A549 treated with AZD2906 at 1 μM for 4 hours (cell line): ENCODE data around the gene MARCHF5. TPM values are rescaled to one million over a fixed set of nuclear protein-coding genes. Genes with fewer than 3 reads are reported as not detected.

Source experiments
- total RNA-seq: library from RNA; stranded (reverse); fragments of 200-300 nt; extraction: Qiagen RNA extraction; gene quantifications from 5 replicates; pipeline ENCODE4 v1.2.3, GENCODE V29; 2022

Gene MARCHF5, protein sequence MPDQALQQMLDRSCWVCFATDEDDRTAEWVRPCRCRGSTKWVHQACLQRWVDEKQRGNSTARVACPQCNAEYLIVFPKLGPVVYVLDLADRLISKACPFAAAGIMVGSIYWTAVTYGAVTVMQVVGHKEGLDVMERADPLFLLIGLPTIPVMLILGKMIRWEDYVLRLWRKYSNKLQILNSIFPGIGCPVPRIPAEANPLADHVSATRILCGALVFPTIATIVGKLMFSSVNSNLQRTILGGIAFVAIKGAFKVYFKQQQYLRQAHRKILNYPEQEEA
- 32.4 to 35.3 TPM (median 34.6 TPM) in 5 replicates for total RNA-seq

DNA sequence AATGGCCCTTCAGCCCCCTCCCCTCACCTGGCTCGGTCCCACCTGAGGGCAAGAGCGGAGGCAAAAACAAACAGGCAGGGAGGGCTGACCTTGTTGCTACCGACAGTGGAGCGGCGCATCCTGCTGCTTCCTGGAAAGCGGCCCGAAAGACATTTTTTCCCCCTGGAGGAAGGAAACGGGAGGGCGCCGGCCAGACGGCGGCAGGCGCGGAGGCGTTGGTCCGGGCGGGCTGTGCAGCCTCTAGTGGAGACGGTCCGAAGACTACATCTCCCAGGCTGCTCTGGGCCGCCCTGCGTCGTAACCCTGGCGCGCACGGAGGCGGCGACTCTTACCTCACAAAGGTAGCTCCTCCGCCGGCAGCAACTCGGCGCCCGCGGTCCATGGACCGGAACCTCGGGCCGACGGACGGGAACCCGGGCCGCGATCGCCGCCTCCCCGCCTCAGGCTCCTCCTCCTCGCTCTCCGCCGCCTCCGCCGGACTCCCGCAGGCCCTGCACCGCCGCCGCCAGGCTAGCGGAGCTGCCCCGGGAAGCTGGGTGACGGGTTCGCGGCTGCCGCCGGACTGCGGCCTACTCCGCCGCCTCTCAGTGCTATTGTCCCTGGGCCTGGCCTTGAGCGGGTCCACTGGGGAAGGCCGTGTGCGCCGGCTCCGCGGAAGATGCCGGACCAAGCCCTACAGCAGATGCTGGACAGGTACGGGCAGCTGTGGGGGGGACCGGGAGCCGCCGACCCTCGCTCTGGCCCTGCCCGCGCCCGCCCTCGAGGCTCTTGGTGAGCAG lies at the start of gene MARCHF5, which contains the start of gene CPEB3:
TSS of gene MARCHF5 (plus strand) at position 331 of the 779 bp plus-strand sequence. CDS start at position 659, 328 bp downstream.
TSS of gene CPEB3 (minus strand) at position 242 of the 779 bp plus-strand sequence. CDS start 50,728 bp downstream, outside the sequence.

Other genes with a start within 250 kb of the MARCHF5 start
- 0.30 to 0.46 TPM (median 0.42 TPM) in 5 replicates for gene CPEB3, start 89 bp upstream of the MARCHF5 start, total RNA-seq